Measurements from ENCODE around the gene EXOC6B. TPM values are rescaled to one million over a fixed set of nuclear protein-coding genes. Genes with fewer than 3 reads are reported as not detected.

EXOC6B gene
- total and polyA plus RNA-seq, 11 donors = 18.4 to 192 (median 143) TPM

DNA sequence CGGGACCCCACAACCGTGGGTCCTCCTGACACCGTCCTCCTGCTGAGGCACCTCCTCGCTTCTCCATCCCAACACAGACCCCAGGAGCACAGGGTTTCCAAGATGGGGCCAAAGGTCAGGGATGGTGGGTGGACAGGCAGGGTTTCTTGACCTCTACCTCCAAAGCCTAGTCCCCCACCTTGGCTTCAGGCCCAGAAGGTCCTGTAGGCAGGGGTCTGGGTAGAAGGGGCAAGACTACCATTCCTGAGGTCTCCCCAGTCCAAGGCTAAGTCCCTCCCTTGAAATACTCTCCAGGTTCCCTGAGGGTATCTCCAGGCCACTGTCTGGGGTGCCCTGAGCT is 685.2 kb downstream of the EXOC6B start:
- Histone ChIP-seq H3K27me3 (peaks cover 0 to 35% (median 7%) of the 10 kb centered on the region in 9 donors), H3K4me3 (no peak overlapping the region), H3K9me3 (no peaks in the 10 kb centered on the region), H3K27ac (no peak overlapping the region), H3K36me3 (no peaks in the 10 kb centered on the region), H3K4me1 (peaks cover 7 to 57% (median 44%) of the 10 kb centered on the region in 12 donors)
- peak in 3 of 5 donors; percentile 4 to 23 (median 14) for DNase-seq
- WGBS, 4 donors = 95 to 100% (median 98%) methylated on average over 4 of the region's 4 CpGs
- intact Hi-C loops (cut with DNase I) = loop anchor here in 3 of 10 donors (5.0 to 10.0 kb wide), 3 partner anchors 526 to 604 kb away; no protein-coding TSS in a partner anchor
- TF ChIP-seq POLR2A (IDR thresholded peaks at IDR 0.05) (no peak), CTCF (IDR thresholded peaks at IDR 0.05) (no peak)
- no peak for ATAC-seq

DNA sequence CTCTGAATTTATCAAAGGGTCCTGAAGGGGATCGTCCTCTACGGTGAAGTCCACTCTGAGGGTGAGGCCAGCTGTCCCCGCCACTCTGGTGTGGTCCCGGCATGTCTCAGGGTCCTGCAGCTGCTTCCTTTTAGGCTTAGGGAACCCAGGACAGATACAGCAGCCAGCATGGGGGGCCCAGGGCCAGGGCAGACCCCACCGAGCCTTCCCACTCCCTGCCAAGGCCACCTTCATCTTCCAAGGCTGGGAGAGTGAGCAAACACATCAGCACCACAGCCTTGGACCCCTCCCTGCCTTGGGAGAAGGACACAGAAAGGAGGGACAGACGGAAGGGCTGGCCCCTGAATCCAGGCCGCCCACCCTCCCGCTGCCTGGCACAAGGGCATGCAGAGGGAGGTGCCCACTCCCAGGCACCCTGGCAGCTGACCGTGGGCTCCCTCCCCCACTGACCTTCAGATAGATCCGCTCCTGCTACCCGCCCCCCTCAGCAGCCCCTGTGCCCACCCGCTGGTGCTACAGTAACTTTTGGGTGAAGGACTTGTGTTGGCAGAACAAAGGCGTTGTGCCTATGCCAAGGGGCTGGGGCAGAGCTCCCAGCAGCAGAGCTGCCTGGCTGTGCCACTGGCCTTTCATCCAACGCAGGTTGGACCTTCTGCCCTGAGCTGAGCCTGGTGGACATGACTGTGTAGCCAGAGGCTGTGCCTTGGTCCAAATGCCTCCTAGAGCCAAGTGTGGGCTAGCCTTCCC is 685.8 kb downstream of the EXOC6B start:
- Histone ChIP-seq H3K9me3 (no peaks in the 10 kb centered on the region), H3K4me3 (no peak overlapping the region), H3K27me3 (peaks cover 0 to 29% (median 2%) of the 10 kb centered on the region in 9 donors), H3K27ac (no peak overlapping the region), H3K4me1 (peaks cover 7 to 52% (median 39%) of the 10 kb centered on the region in 12 donors), H3K36me3 (no peaks in the 10 kb centered on the region)
- ATAC-seq (no peak), DNase-seq (peak in 4 of 5 donors; percentile 4 to 39 (median 18))
- intact Hi-C loops (cut with DNase I) = loop anchor here in 4 of 10 donors (5.0 to 10.0 kb wide), 4 partner anchors 208 to 605 kb away; no protein-coding TSS in a partner anchor
- WGBS, 4 donors = 96 to 98% (median 97%) methylated on average over 10 to 14 of the region's 14 CpGs
- TF ChIP-seq POLR2A (IDR thresholded peaks at IDR 0.05) (no peak), CTCF (IDR thresholded peaks at IDR 0.05) (no peak)

DNA sequence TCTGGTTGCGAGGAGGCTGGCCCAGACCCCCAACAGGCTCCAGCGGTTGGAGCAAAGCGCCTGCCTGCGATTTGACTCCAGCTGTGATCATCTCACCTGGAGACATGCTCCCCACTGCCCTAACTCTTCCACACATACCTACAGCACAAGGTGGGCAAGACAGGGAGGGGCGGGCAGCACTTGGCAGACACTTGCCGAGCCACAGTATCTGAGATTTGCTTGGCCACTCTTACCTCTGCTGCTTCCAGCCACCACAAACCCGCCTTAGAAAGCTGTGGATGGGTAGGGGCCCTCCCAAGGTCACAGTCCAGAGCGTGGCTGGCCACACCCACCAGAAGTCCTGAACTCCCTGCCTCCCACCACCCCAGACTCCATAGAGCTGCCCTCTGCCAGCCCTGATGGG is 686.4 kb downstream of the EXOC6B start:
- H3K36me3 ChIP-seq = no peaks in the 10 kb centered on the region
- peak in 3 of 5 donors; percentile 11 to 29 (median 23) for DNase-seq
- WGBS, 4 donors = 96 to 98% (median 97%) methylated on average over 8 of the region's 8 CpGs
- no peak overlapping the region for H3K27ac ChIP-seq
- intact Hi-C loops (cut with DNase I) = loop anchor here in 1 of 10 donors (5.0 kb wide), 1 partner anchor 207 kb away; no protein-coding TSS in a partner anchor
- no peak overlapping the region for H3K4me3 ChIP-seq
- peaks cover 7 to 46% (median 33%) of the 10 kb centered on the region in 12 donors for H3K4me1 ChIP-seq
- no peaks in the 10 kb centered on the region for H3K9me3 ChIP-seq
- no peak for ATAC-seq
- TF ChIP-seq CTCF (IDR thresholded peaks at IDR 0.05) (no peak), POLR2A (IDR thresholded peaks at IDR 0.05) (no peak)
- H3K27me3 ChIP-seq = peaks cover 0 to 23% (median 0%) of the 10 kb centered on the region in 9 donors

DNA sequence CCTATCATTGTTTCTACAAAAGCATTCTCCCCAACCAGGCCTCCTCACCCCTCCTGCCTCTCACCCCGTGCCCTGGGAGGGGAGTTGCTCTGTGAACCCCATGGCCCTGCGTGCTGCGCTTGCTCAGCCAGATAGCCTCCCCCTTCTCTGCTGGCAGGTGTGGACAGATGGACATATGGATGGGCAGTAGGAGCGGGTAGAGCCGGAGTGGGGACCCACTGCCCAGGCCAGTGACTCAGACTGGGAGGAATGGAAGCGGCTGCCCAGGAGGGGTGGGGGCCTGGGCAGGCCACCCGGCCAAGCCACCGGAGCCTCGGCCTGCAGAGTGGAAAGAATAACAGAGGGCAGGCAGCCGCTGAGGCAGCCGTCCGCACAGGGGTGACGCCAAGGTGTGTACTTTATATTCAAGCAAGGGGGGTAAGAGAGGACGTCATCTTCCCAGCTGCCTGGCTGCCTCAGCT is 686.9 kb downstream of the EXOC6B start:
- Histone ChIP-seq H3K27me3 (peaks cover 0 to 18% (median 0%) of the 10 kb centered on the region in 9 donors), H3K4me3 (no peak overlapping the region), H3K27ac (no peak overlapping the region), H3K9me3 (no peaks in the 10 kb centered on the region), H3K36me3 (no peaks in the 10 kb centered on the region), H3K4me1 (peaks cover 7 to 41% (median 28%) of the 10 kb centered on the region in 12 donors)
- intact Hi-C loops (cut with DNase I) = loop anchor here in 1 of 10 donors (5.0 kb wide), 1 partner anchor 207 kb away; no protein-coding TSS in a partner anchor
- DNase-seq (peak in 3 of 5 donors; percentile 10 to 51 (median 14)), ATAC-seq (no peak)
- TF ChIP-seq CTCF (IDR thresholded peaks at IDR 0.05) = no peak
- no peak for TF ChIP-seq POLR2A (IDR thresholded peaks at IDR 0.05)
- WGBS, 4 donors = 87 to 90% (median 89%) methylated on average over 12 to 14 of the region's 14 CpGs

Measured in heart left ventricle (tissue), 16 donors.